GM19238 (cell line): ENCODE data around the gene BICDL1.

Source experiments
- DNase-seq: peaks from one replicate; pipeline ENCODE4 v3.0.0; 2011; ENCODE audit warnings: low spot score; ENCODE audit not compliant: insufficient read length

BICDL1 gene

GRCh38 chr12:120100630-120101029, 111.6 kb downstream of the BICDL1 start:
- DNase-seq = no peak

GRCh38 chr12:120101182-120101581, 112.1 kb downstream of the BICDL1 start:
- DNase-seq = no peak

GRCh38 chr12:120101617-120102016, 112.6 kb downstream of the BICDL1 start:
- no peak for DNase-seq

- DNase-seq = no peak
Measured at GRCh38 chr12:120102189-120103043, 113.4 kb downstream of the BICDL1 start.

- no peak for DNase-seq
Measured at GRCh38 chr12:120103044-120103338, 114.0 kb downstream of the BICDL1 start.

- DNase-seq = no peak
Measured at GRCh38 chr12:120103371-120103770, 114.3 kb downstream of the BICDL1 start.

- DNase-seq = no peak
Measured at GRCh38 chr12:120106151-120106550, 117.1 kb downstream of the BICDL1 start.

- no peak for DNase-seq
Measured at GRCh38 chr12:120109570-120110267, 120.7 kb downstream of the BICDL1 start.

- peak; percentile 70 for DNase-seq
Measured at GRCh38 chr12:120110550-120111501, 121.8 kb downstream of the BICDL1 start.

GRCh38 chr12:120115066-120115465, 126.0 kb downstream of the BICDL1 start:
- DNase-seq = no peak

GRCh38 chr12:120115692-120116440, 126.8 kb downstream of the BICDL1 start:
- DNase-seq = no peak

- DNase-seq = no peak
Measured at GRCh38 chr12:120116441-120116791, 127.4 kb downstream of the BICDL1 start, which contains the start of gene RAB35. TSS of gene RAB35 (minus strand) at chr12:120116753. CDS start at chr12:120116650, 103 bp downstream.

GRCh38 chr12:120116792-120117651, 128.0 kb downstream of the BICDL1 start:
- peak; percentile 93 for DNase-seq

- DNase-seq = no peak
Measured at GRCh38 chr12:120117961-120118320, 128.9 kb downstream of the BICDL1 start.

GRCh38 chr12:120118321-120119061, 129.5 kb downstream of the BICDL1 start:
- no peak for DNase-seq

- DNase-seq = no peak
Measured at GRCh38 chr12:120119271-120119973, 130.4 kb downstream of the BICDL1 start.

- DNase-seq = no peak
Measured at GRCh38 chr12:120121343-120121742, 132.3 kb downstream of the BICDL1 start.

GRCh38 chr12:120121766-120122293, 132.8 kb downstream of the BICDL1 start:
- no peak for DNase-seq
